GM18861 (cell line): ENCODE data around the gene MAP3K20.
"Not testable (repeated sequence)": the region's sequence is repeated elsewhere in the genome, so short reads cannot be mapped to it uniquely, and the experiment has no call there.

Experiments used
- ATAC-seq: cut with Tn5 transposase; IDR thresholded peaks from one replicate; pipeline ENCODE4 v1.9.1; 2021; ENCODE audit not compliant: unreplicated experiment

Gene MAP3K20

DNA sequence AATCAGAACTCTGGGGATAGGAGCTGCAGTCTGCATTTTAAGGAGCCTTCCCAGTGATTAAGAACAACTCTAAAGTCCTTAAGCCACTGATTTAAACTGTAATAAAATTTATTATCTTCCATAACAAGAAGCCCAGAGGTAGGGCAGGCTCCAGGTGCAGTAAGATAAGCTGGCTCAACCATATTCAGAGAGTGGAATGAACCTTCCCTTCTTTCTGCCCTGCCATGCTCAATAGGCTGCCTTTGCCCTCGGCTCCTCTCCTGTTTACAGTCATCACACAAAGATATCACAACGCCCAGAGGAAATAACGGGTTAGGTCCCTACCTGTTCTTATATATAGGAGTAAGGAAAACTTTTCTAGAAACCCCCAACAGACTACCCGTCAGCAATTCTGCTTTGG, 188.5 kb downstream of the MAP3K20 start:
- no peak for ATAC-seq

DNA sequence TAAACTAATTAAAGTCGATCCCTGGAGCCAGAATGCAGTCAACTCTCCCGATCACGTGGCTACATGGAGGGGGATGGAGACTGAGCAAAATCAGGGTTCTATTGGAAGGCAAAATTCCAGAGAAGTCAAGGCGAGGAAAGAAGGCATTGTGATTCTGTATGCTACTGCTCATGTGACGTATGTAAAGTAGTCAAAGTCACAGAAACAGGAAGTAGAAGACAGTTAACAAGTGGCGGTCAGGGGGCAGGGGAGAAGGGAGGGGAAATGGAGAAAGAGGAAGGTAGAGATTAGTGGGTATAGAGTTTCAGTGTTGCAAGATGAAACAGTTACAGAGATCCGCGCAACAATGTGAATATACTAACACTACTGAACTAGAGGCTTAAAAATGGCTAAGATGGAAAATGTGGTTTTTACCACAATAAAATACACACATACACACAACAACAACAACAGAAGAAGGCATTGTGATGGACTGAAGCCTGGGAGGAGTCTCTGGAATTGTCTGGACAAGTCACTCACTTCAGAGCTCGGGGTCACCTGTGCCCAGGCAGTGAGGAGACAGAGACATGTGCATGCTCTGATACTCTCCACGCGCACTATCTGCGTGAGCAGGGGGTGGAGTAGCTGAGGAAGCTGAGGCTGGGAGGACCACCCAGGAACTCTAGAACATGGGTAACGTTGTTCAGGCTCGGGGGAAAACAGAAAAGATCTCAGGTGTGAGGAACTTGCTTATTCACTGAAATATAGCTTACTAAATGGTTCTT, 189.1 kb downstream of the MAP3K20 start:
- ATAC-seq: peak; percentile 95

DNA sequence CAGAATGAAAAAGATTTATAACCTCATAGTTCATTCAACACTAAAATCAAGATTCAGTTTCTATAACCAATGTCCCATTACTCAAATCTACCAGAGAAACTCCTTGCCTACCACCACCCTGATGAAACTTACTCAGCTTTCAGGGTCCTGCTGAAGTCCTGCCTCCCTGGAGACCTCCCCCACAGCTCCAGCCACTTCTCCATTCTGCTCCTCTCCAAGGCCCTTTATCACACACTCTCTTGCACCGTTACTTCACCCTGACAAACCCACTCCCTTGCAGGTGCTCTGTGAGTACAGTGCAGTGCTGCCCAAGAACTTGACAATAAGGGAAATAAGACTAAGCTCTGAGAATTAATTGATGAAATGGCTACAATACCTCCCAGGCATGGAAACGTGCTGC, 195.5 kb downstream of the MAP3K20 start:
- ATAC-seq: no peak

DNA sequence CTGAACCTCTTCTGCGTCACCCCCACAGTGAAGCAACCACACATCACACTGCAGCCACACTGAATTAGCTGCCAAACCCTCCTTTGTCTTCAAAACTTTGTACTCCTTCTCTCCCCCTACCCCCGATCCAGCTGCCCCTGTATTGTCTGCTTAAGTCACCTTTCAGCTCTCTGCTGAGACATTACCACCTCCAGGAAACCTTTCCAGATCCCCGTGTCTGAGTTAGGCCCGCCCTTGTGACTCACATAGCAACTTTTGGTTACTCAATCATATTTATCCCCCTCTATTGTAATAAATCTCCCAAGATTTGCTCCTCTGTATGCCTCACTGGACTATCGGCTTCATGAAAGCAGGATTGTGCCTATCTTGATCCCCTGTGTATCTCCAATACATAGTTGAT, 196.2 kb downstream of the MAP3K20 start:
- ATAC-seq: no peak

DNA sequence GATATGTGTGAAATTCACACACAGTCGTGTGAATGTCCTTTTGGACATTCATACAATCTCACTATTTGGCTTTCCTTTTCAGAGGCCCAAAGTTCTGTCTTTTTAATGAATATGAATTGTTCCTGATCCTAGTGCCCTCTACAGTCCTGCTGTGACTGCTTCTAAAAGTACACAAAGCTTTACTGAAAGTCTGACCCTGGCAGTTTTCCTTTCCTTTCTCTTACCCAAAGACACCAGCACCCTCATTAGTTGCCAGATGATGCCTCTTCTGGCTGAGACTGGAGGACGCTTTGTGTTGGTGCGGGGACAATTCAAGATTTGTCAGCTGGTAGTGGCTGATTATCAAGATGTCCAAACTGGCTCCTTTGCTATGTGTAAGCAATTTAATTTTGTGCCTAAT, 197.2 kb downstream of the MAP3K20 start:
- ATAC-seq: no peak

DNA sequence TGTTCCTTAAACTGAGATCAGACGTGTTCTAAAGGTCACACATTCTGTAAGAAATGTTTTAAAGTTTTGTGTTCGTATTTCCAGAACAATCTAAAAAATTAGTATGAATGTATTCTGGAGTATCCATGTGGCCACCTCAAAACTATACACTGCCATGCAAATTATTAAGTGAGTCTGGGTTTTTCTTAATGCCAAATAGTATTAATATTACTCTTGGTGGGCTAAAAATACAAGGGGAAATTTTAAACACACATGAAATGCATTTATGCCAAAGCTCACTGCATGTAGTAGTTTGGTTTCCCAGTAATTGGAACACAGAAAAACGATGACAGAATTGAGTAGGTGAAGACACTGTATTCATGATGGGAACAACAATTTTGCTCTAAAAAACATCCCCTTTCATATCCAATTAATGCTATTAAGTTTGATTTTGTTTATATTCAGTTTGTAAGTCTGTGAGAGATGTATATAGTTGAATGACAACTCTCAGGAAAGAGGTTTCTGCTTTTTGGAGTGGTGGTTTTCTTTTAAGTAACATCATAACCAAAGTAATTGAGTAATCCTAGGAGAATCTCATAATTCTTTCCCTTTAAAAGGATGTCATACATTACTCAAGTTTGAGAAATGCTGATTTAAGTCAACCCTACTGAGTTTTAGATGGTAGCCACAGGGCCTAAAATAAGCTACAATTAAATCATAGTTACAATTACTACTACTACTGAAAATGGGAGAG, 203.3 kb downstream of the MAP3K20 start:
- ATAC-seq: no peak

DNA sequence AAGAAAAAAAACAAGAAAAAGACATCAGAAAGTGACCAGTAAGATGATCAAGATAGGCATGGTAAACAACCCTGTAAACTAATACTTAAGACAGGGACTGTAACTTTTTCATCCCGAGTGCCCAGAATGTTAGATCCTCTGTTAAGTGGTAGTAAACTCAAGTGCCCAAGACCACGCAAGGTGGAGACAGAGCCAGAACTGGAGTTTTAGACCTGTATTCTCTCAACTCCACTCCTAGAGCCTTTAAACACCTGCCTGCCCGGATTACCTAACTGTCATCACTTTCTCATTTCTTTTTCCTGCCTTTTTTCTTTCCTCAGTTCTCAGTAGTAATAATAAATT, 203.9 kb downstream of the MAP3K20 start:
- ATAC-seq: no peak

DNA sequence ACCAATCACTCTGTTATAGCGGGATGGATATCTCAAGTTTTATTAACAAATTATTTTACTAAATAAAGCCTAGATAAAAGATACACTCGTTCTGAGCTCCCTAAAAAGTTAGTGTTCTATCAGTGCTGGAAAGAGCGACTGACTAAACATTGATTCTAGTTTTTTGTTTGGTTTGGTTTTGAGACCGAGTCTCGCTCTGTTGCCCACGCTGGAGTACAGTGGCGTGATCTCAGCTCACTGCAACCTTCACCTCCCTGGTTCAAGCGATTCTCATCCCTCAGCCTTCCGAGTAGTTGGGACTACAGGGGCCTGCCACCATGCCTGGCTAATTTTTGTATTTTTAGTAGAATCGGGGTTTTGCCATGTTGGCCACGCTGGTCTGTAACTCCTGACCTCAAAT, 205.2 kb downstream of the MAP3K20 start:
- ATAC-seq: no peak

DNA sequence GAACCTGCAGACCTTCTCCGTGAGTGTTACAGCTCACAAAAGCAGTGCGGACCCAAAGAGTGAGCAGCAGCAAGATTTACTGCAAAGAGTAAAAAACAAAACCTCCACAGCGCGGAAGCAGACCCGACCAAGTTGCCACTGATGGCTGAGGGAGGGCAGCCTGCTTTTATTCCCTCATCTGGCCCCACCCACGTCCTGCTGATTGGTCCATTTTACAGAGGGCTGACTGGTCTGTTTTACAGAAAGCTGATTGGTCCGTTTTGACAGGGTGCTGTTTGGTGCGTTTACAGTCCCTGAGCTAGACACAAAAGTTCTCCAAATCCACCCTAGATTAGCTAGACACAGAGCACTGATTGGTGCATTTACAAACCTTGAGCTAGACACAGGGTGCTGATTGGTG, 206.3 kb downstream of the MAP3K20 start:
- not testable (repeated sequence) for ATAC-seq

DNA sequence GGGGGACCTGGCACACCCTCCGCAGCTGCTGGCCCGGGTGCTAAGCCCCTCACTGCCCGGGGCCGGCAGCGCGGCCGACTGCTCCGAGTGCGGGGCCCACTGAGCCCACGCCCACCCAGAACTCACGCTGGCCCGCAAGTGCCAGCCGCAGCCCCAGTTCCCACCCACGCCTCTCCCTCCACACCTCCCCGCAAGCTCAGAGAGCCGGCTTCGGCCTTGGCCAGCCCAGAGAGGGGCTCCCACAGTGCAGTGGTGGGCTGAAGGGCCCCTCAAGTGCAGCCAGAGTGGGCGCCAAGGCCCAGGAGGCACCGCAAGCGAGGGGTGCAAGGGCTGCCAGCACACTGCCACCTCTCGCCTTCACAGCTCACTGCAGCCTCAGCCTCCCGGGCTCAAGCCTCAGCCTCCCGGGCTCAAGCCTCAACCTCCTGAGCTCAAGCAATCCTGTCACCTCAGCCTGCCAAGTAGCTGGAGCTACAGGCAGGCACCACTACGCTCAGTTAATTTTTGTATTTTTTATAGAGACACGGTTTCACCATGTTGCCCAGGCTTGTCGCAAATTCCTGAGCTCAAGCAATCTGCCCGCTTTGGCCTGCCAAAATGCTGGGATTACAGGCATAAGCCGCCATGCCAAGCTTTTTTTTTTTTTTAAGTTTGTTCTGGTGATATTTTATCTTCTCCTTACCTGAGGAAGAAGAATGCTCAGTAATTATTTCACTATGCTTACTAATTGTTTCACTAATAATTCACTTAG, 207.3 kb downstream of the MAP3K20 start:
- no peak for ATAC-seq

DNA sequence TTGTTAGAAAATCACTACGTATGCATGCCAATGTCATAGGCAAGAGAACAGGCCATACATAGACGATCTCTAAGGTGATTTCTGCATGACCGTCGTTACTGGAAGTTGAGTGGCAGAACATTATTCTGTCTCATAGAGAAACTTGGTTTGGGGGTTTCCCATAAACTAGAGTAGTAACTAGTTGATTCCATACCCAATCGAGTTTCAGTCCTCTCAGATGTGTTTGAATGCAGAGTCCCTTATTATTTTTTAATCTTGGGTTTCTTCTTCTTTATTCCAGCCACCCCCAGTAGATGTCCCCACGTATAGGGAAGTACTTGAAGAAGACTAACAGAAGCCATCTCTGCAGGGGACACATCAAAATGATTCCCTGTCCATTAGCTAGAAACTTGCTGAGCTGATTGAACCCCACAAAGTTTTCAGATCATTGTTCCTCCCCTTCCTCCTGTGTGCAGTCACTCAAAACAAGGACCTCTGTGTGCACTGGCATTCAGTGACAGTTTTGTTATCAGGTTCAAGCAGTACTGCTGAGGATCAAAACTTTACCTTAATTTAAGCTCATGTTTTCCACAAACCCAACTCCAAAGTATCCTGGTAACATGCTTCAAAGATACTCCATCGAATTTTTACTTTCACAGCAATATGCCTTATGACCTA, 210.6 kb downstream of the MAP3K20 start:
- peak; percentile 93 for ATAC-seq

DNA sequence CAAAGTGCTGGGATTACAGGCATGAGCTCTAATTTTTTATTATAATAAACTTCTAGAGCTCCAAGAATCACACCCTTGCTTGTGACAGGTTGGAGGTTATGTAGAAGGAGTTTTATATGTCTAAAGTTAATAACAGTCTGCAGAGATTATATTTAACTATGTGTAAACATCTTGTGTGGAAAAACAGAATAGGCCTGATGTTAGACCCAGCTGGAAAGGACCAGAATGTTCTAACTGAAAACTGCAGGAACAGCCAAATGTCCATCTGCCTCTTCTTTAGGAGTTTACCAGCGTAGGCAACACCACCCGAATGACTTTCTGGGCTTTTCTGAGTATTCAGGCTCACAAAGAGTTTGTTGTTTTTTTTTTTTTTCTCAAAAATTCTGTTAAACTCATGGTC, 211.9 kb downstream of the MAP3K20 start:
- no peak for ATAC-seq

DNA sequence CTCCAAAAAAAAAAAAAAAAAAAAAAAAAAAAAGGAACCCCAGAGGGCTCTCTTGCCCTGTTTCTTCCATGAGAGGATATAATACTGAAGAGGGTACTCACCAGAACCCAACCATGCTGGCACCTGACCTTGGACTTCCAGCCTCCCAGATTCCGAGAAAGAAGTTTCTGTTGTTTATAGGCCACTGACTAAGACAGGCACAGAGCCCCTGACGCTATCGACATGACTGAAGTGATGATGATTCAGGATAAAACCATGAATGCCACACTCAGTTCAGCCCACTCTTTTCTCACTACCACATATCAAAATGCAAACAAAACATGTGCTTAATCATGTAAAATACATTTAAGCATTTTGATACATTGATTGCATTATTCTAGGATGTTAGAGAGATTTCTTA, 212.9 kb downstream of the MAP3K20 start:
- ATAC-seq: no peak

DNA sequence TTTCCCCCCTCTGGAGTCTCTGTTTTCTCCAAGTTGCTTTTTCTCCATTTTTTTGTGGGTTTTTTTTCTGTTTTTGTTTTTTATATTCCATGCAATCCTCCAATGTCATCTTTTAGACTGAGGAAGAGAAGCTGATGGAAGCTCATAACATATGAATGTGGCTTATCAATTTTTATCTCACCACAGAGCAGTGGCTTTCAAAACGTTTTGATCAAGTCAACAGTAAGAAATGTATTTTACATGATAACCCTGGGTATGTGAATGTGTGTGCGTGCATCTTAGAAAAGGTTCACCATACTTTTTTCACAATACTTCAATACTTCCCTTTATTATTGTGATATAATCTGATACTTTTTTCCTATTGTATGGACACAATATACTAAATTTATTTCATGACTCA, 214.4 kb downstream of the MAP3K20 start:
- no peak for ATAC-seq

DNA sequence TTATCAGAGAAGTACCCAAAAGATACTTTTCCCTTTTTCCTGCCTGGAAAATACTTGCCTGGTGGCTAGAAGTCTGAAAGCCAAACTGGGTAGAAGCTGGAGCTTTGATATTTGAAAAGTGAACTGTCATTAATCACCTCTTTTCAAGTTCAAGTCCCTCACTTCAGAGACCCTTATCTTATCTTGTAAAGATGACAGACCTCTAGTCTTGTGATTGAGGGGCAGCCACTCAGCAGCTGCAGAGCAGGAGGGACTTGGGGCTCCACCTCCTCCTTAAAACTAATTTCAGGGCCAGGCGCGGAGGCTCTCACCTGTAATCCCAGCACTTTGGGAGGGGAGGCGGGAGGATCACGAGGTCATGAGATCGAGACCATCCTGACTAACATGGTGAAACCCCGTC, 214.9 kb downstream of the MAP3K20 start:
- ATAC-seq: no peak

DNA sequence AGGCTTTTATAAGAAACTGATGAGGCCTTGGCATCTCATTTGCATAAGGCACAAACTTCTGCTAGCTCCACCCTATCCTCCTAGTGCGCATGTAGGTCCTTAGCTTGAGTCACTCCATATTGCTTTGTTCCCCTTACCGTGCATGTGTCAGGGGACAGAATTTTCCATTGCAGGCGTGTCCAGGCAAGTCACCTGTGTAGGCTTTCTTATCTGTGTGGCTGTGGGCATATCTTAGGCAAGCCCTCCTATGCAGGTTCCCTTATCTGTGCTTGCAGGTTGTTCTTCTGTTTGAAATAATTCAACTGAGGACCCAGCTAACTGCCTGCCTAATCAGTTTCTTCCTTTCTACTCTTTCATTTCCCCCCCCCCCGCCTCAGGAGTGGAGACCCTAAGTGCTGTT, 215.8 kb downstream of the MAP3K20 start:
- ATAC-seq: no peak

DNA sequence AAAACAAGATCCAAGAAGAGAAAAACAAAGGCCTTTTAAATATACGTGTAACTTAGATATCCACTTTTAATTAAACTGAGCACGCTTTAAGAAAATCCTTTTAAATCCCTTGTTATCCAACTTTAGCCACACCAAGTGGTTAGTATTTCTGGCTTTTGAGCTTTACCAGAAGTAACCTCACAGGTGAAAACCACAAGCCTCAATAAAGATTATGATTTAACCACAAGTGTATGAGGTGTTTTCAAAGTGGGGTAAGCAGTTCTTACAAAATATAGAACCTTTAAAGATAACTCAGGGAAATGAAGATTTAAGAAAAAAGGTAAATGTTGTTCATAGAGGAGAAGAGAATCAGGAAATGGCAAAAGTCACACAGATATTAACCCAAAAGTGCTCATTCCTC, 220.6 kb downstream of the MAP3K20 start:
- no peak for ATAC-seq

DNA sequence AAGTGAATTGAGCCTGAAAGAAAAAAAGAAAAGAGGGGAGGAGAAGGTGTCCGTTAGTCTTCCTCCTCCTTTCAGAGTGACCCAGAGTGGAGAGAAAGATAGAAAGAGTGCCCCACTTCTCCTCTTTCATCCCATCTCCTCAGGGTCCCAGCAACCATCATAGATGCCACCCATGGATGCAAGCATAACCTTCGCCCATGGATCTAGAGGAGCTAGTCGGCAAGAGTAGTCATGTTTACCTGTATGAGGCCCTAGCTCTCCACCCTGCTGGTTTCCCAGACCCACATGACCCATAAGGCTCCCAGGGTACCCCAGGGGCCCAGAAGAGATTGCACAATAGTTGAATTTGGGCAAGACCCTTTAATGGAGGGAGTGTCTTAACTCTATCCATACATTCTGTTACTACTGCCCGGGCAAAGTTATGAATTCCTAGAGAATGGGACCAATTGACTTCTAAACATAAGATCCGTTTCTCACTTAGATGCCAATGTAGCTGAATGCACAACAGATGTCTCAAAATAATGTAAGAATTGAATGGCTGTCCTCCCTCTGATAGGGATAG, 223.0 kb downstream of the MAP3K20 start:
- no peak for ATAC-seq

DNA sequence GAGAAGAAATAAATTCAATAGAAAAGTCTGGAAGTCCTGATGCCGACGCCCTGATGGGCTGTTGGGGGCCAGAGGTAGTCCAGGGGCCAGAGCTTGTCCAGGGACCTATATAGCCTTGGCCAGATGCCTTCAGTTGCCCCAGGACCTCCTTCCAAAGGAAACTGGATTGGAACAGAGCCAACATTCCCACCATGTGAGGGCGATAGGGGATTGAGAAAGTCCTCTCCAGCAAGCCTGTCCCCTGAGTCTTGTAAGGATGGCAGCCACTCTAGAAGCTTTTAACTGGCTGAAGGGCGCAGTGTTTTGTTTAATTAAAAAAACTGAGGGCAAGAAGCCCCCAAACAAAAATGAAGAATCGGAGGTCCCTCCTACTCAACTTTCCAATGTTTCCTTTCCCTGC, 224.1 kb downstream of the MAP3K20 start:
- no peak for ATAC-seq

DNA sequence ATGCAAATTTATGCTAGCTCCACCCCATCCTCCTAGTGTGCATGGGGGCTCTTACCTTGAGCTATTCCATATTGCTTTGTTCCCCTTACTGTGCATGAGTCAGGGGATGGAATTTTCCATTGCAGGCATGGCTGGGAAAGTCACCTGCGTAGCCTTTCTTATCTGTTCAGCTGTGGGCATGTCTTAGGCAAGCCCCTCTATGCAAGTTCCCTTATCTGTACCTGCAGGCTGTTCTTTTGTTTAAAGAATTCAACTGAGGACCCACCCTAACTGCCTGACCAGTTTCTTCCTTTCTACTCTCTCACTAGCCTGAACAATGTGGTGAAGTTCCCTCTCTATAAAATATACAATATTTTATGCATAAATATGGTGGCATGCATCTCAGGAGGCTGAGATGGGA, 224.8 kb downstream of the MAP3K20 start:
- no peak for ATAC-seq

DNA sequence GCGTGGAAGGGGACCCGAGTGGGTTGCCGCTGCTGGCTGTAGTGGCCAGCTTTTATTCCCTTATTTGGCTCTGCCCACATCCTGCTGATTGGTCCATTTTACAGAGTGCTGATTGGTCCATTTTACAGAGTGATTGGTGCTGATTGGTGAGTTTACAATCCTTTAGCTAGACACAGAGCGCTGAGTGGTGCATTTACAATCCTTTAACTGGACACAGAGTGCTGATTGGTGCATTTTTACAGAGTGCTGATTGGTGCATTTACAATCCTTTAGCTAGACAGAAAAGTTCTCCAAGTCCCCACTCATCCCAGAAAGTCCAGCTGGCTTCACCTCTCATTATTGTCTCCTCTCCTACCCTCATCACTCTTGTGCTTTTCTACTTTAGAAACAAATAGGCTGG, 225.9 kb downstream of the MAP3K20 start:
- not testable (repeated sequence) for ATAC-seq
